HL-60 (cell line): ENCODE results near the gene POU2F1.

ENCODE experiments used
- DNase-seq, 2 experiments: peaks; one replicate each; pipeline ENCODE4 v3.0.0-alpha.2; 2010 to 2020; ENCODE audit warnings: low read depth in 1 of 2, low spot score in 1 of 2
- H3K27ac ChIP-seq: fragments of 250-450 bp; sonication (Bioruptor Pico); replicated peaks from 2 replicates; pipeline ENCODE4 v1.5.1; 2020; ENCODE audit warnings: mild to moderate bottlenecking, moderate library complexity
- H3K27me3 ChIP-seq: fragments of 250-450 bp; sonication (Bioruptor Pico); 2 replicates; pipeline ENCODE4 v1.5.1; 2021; ENCODE audit warnings: mild to moderate bottlenecking, moderate library complexity; ENCODE audit not compliant: insufficient read depth, poor library complexity, severe bottlenecking
- H3K4me3 ChIP-seq: replicated peaks from 2 replicates; pipeline ENCODE4 v1.5.1; 2011; ENCODE audit warnings: mild to moderate bottlenecking, control low read depth, low read length; ENCODE audit not compliant: insufficient read depth
- GABPA ChIP-seq: IDR thresholded peaks from 2 replicates; pipeline ENCODE4 v1.6.1; 2012; ENCODE audit warnings: low read depth
- POLR2AphosphoS5 ChIP-seq: IDR thresholded peaks from 2 replicates; pipeline ENCODE4 v1.6.1; 2012; ENCODE audit warnings: low read depth
- SPI1 ChIP-seq: IDR thresholded peaks from 2 replicates; pipeline ENCODE4 v1.6.1; 2012; ENCODE audit warnings: low read depth, mild to moderate bottlenecking, borderline replicate concordance
- TF ChIP-seq, protein P1 (sequence below): IDR thresholded peaks from one replicate; pipeline ENCODE4 v1.5.1; 2011; ENCODE audit warnings: low read length, control low read depth, inconsistent platforms; ENCODE audit not compliant: insufficient read depth
- TF ChIP-seq, protein P2 (sequence below): IDR thresholded peaks from 2 replicates; pipeline ENCODE4 v1.6.1; 2012; ENCODE audit warnings: low read depth; ENCODE audit not compliant: insufficient replicate concordance

Gene POU2F1

DNA sequence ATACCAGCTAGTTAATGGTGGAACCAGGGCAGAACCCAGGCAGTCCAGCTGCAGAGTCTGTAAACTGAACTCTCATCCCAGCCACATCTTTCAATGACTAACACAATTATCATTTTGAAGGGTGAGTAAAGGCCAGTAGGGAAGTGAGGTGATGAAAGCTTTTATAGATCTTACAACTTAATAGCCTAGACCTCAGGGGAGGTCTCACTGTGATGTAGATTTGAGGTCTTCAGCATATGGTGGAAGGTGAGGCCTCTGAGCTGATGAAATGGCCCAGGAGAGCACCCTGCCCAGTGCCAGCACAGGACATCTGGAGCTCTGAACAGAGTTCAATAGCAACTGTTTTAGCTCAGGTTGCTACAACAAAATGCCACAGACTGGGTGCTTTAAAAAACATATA lies 44.8 kb upstream of the POU2F1 start:
- no peak overlapping the region for H3K27ac ChIP-seq
- no peak for DNase-seq
- H3K27me3 ChIP-seq, result no peaks in the 10 kb centered on the region
- no peak for TF ChIP-seq SPI1
- TF ChIP-seq POLR2AphosphoS5, result no peak
- TF ChIP-seq, protein P1, sequence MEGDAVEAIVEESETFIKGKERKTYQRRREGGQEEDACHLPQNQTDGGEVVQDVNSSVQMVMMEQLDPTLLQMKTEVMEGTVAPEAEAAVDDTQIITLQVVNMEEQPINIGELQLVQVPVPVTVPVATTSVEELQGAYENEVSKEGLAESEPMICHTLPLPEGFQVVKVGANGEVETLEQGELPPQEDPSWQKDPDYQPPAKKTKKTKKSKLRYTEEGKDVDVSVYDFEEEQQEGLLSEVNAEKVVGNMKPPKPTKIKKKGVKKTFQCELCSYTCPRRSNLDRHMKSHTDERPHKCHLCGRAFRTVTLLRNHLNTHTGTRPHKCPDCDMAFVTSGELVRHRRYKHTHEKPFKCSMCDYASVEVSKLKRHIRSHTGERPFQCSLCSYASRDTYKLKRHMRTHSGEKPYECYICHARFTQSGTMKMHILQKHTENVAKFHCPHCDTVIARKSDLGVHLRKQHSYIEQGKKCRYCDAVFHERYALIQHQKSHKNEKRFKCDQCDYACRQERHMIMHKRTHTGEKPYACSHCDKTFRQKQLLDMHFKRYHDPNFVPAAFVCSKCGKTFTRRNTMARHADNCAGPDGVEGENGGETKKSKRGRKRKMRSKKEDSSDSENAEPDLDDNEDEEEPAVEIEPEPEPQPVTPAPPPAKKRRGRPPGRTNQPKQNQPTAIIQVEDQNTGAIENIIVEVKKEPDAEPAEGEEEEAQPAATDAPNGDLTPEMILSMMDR, result no peak
- no peak for TF ChIP-seq GABPA
- TF ChIP-seq, protein P2, sequence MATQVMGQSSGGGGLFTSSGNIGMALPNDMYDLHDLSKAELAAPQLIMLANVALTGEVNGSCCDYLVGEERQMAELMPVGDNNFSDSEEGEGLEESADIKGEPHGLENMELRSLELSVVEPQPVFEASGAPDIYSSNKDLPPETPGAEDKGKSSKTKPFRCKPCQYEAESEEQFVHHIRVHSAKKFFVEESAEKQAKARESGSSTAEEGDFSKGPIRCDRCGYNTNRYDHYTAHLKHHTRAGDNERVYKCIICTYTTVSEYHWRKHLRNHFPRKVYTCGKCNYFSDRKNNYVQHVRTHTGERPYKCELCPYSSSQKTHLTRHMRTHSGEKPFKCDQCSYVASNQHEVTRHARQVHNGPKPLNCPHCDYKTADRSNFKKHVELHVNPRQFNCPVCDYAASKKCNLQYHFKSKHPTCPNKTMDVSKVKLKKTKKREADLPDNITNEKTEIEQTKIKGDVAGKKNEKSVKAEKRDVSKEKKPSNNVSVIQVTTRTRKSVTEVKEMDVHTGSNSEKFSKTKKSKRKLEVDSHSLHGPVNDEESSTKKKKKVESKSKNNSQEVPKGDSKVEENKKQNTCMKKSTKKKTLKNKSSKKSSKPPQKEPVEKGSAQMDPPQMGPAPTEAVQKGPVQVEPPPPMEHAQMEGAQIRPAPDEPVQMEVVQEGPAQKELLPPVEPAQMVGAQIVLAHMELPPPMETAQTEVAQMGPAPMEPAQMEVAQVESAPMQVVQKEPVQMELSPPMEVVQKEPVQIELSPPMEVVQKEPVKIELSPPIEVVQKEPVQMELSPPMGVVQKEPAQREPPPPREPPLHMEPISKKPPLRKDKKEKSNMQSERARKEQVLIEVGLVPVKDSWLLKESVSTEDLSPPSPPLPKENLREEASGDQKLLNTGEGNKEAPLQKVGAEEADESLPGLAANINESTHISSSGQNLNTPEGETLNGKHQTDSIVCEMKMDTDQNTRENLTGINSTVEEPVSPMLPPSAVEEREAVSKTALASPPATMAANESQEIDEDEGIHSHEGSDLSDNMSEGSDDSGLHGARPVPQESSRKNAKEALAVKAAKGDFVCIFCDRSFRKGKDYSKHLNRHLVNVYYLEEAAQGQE, result no peak
- H3K4me3 ChIP-seq, result no peak overlapping the region

DNA sequence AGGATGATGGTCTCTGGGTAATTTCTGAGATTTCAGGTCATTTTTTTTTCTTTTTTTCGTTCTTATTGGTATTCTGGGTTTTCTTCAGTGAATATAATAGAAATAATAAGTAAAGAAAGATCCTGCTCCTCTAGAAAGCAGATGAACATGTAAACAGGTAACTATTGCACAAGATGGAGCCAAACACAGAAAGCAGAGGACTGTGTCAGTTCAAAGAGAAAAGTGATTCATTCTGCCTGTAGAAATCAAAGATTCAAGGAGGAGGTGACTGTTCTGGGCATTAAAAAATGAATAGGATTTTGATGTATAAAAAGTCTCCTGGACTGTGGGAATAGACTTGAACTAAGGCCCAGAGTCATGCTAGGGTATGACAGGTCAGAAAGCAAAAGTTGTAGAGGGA lies 41.9 kb upstream of the POU2F1 start:
- TF ChIP-seq GABPA (no peak), POLR2AphosphoS5 (no peak), SPI1 (no peak)
- TF ChIP-seq, protein P1, result no peak

DNA sequence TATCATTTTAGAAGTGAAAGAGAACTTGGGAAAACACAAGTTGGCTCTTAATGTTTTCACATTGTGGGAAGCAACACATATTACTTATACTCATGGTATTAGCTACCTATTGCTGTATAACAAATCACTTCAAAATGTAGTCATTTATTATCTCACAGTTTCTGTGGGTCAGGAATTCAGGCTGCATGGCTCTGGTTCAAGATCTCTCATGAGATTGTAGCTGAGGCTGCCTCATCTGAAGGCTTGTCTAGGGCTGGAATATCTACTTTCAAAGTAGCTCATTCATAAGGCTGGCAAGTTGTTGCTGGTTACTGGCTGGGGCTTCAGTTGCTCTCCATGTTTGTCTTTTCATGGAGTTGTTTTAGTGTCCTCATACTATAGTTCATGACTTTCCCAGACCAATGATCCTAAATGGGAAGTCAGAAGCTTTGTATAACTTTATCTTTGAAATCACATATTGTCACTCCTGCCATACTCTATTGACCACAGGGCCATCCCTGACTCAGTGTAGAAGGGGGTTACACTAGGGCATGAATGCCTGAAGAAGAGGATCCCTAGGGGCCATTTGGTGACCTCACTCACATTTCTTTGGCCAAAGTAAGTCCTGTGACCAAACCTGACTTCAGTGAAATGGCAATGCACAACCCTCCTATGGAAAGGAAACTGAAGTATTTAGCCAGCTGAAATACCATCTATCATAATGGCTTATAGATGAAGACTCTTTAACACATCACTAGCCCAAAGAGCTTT lies 37.9 kb upstream of the POU2F1 start:
- no peak overlapping the region for H3K4me3 ChIP-seq
- no peak for DNase-seq
- H3K27ac ChIP-seq, result no peak overlapping the region
- H3K27me3 ChIP-seq, result no peaks in the 10 kb centered on the region
- TF ChIP-seq, protein P1, result no peak
- TF ChIP-seq SPI1 (no peak), GABPA (no peak), POLR2AphosphoS5 (no peak)
- TF ChIP-seq, protein P2, result no peak

More for the DNA sequence above, 41.9 kb upstream of the POU2F1 start:
- no peaks in the 10 kb centered on the region for H3K27me3 ChIP-seq
- H3K27ac ChIP-seq, result no peak overlapping the region
- no peak overlapping the region for H3K4me3 ChIP-seq
- no peak for DNase-seq
